GM23338 (cell line): ENCODE results near the gene HAL.

Source experiments
- EZH2 ChIP-seq: fragments of 200-600 bp; sonication (generic); IDR thresholded peaks from one replicate; pipeline ENCODE4 v1.8.0; 2017; ENCODE audit warnings: antibody characterized with exemption, mild to moderate bottlenecking, low read depth; ENCODE audit not compliant: unreplicated experiment
- JUNB ChIP-seq: IDR thresholded peaks from one replicate; pipeline ENCODE4 v1.6.1; 2016; ENCODE audit warnings: antibody characterized with exemption; ENCODE audit not compliant: unreplicated experiment
- POLR2AphosphoS5 ChIP-seq: IDR thresholded peaks from 2 replicates; pipeline ENCODE4 v1.6.1; 2016; ENCODE audit warnings: antibody characterized with exemption, low read depth
- TF ChIP-seq, protein P1 (sequence below), 2 experiments: fragments of 200-600 bp in 1 of 2; sonication (generic) in 1 of 2; conservative IDR thresholded peaks; 2 replicates each; pipeline versions ENCODE4 v1.5.1 to v1.6.1; 2016 to 2017; ENCODE audit warnings: antibody characterized with exemption in 2 of 2, low read depth in 2 of 2, mild to moderate bottlenecking in 2 of 2, moderate library complexity in 1 of 2
- TF ChIP-seq, protein P2 (sequence below): fragments of 250-450 bp; sonication (Bioruptor Pico); IDR thresholded peaks from 2 replicates; pipeline ENCODE4 v1.5.0; 2020; ENCODE audit warnings: mild to moderate bottlenecking, moderate library complexity

GRCh38 chr12:95978774-95979173 lies 17.4 kb downstream of the HAL start:
- TF ChIP-seq, protein P1, sequence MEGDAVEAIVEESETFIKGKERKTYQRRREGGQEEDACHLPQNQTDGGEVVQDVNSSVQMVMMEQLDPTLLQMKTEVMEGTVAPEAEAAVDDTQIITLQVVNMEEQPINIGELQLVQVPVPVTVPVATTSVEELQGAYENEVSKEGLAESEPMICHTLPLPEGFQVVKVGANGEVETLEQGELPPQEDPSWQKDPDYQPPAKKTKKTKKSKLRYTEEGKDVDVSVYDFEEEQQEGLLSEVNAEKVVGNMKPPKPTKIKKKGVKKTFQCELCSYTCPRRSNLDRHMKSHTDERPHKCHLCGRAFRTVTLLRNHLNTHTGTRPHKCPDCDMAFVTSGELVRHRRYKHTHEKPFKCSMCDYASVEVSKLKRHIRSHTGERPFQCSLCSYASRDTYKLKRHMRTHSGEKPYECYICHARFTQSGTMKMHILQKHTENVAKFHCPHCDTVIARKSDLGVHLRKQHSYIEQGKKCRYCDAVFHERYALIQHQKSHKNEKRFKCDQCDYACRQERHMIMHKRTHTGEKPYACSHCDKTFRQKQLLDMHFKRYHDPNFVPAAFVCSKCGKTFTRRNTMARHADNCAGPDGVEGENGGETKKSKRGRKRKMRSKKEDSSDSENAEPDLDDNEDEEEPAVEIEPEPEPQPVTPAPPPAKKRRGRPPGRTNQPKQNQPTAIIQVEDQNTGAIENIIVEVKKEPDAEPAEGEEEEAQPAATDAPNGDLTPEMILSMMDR (conservative IDR thresholded peaks at IDR 0.05; ENCODE audit: low read depth in 2 of 2) = no peak
- TF ChIP-seq EZH2 (no peak), POLR2AphosphoS5 (no peak), JUNB (no peak)
- TF ChIP-seq, protein P2, sequence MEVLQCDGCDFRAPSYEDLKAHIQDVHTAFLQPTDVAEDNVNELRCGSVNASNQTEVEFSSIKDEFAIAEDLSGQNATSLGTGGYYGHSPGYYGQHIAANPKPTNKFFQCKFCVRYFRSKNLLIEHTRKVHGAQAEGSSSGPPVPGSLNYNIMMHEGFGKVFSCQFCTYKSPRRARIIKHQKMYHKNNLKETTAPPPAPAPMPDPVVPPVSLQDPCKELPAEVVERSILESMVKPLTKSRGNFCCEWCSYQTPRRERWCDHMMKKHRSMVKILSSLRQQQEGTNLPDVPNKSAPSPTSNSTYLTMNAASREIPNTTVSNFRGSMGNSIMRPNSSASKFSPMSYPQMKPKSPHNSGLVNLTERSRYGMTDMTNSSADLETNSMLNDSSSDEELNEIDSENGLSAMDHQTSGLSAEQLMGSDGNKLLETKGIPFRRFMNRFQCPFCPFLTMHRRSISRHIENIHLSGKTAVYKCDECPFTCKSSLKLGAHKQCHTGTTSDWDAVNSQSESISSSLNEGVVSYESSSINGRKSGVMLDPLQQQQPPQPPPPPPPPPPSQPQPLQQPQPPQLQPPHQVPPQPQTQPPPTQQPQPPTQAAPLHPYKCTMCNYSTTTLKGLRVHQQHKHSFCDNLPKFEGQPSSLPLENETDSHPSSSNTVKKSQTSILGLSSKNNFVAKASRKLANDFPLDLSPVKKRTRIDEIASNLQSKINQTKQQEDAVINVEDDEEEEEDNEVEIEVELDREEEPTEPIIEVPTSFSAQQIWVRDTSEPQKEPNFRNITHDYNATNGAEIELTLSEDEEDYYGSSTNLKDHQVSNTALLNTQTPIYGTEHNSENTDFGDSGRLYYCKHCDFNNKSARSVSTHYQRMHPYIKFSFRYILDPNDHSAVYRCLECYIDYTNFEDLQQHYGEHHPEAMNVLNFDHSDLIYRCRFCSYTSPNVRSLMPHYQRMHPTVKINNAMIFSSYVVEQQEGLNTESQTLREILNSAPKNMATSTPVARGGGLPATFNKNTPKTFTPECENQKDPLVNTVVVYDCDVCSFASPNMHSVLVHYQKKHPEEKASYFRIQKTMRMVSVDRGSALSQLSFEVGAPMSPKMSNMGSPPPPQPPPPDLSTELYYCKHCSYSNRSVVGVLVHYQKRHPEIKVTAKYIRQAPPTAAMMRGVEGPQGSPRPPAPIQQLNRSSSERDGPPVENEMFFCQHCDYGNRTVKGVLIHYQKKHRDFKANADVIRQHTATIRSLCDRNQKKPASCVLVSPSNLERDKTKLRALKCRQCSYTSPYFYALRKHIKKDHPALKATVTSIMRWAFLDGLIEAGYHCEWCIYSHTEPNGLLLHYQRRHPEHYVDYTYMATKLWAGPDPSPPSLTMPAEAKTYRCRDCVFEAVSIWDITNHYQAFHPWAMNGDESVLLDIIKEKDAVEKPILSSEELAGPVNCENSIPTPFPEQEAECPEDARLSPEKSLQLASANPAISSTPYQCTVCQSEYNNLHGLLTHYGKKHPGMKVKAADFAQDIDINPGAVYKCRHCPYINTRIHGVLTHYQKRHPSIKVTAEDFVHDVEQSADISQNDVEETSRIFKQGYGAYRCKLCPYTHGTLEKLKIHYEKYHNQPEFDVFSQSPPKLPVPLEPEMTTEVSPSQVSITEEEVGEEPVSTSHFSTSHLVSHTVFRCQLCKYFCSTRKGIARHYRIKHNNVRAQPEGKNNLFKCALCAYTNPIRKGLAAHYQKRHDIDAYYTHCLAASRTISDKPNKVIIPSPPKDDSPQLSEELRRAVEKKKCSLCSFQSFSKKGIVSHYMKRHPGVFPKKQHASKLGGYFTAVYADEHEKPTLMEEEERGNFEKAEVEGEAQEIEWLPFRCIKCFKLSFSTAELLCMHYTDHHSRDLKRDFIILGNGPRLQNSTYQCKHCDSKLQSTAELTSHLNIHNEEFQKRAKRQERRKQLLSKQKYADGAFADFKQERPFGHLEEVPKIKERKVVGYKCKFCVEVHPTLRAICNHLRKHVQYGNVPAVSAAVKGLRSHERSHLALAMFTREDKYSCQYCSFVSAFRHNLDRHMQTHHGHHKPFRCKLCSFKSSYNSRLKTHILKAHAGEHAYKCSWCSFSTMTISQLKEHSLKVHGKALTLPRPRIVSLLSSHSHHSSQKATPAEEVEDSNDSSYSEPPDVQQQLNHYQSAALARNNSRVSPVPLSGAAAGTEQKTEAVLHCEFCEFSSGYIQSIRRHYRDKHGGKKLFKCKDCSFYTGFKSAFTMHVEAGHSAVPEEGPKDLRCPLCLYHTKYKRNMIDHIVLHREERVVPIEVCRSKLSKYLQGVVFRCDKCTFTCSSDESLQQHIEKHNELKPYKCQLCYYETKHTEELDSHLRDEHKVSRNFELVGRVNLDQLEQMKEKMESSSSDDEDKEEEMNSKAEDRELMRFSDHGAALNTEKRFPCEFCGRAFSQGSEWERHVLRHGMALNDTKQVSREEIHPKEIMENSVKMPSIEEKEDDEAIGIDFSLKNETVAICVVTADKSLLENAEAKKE (CRISPR knock-in tag) = no peak
